GM19239 (cell line): ENCODE measurements around the gene TCL1B.

Experiments used
- DNase-seq: peaks from one replicate; pipeline ENCODE4 v3.0.0; 2011; ENCODE audit warnings: low spot score; ENCODE audit not compliant: insufficient read length
- FAIRE-seq: peaks from 2 replicates; lab custom pipeline; 2011; peaks lifted over from hg19 to GRCh38; lab: Jason Lieb, UNC

TCL1B gene

DNA sequence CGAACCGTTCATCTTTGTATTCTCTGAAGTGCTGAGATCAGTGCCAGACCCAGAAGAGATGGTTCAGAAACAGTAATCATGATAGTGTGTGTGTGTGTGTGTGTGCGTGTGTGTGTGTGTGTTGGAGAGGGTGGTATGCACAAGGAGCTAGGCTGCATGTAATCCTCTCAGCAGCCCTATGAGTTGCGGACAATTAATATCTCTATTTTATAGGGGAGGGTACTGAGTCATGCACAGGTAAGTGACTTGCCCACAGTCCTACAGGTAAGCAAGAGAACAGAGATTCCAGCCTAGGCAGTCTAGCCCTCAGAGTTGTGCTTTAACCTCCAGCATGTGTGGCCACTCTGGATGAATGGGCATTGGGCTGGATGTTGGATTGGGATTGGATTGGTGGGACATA lies 55.6 kb downstream of the TCL1B start:
- DNase-seq (no peak), FAIRE-seq (no peak)
